Ramos (cell line): Measurements from ENCODE around the gene BRAF.
"Not testable (repeated sequence)": the region's sequence is repeated elsewhere in the genome, so short reads cannot be mapped to it uniquely, and the experiment has no call there.

Experiments
- in situ Hi-C: fragments of 300-500 bp; cut with MboI; formaldehyde crosslinking; loops from one replicate; pipeline ENCODE4 v1.14.3; 2022; ENCODE audit warnings: low sequenced_read_pairs; ENCODE audit not compliant: unreplicated experiment

BRAF gene

DNA sequence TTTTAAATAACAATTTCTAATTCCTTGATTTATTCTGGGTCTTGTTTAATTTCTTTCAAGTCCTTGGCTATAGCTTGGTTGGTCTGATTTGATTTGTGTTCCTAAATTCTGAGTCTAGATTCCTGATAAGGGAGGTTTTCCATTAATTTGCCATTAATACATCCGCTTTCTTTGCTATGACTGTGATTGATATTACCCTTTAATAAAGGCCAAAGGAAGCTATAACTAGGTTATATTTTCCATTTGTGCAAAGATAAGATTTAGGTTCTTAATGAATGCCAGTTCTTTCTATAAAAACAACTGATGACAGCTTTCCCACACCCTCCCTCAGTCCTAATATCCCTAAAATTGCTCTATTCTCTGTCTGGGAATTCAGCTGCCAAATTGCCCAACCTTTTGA lies 200.0 kb downstream of the BRAF start:
- in situ Hi-C loops = no loop called here

DNA sequence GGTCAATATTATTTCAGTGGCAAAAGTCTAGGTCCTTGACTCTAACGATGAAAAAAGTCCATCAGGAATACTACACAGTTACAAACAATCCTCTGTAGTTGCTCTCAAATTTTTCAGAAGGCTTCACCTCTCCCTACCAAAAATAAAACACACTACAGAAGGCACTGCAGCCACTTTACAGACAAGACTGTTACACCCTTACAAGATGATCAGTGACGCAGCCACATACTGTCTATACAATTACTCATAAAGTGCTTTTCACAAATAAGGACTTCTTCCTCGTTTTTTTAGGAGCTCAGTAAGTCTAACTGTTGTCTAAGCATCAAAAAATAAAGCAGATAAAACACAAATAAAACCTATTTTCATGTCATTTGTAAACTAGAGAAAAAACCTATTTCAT lies 201.2 kb downstream of the BRAF start:
- in situ Hi-C loops = no loop called here

DNA sequence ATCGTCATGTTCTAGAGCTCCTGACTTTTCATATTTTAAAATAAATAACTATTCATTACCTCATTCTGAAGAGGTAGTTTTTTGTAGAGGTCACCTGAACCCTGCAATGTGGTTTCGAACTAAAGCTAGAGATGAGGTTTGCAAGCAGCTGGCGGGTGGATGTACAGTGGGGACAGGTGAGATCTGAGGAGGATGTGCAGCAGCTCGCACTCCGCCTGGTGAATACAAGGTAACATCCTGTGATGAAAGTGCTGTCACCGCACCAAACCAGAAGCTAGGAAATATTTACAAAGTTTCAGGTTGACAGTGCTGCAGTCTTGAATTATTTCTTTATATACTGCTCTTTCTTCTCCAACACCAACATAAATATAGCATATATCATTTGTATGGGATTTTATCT lies 201.7 kb downstream of the BRAF start:
- in situ Hi-C loops = no loop called here

DNA sequence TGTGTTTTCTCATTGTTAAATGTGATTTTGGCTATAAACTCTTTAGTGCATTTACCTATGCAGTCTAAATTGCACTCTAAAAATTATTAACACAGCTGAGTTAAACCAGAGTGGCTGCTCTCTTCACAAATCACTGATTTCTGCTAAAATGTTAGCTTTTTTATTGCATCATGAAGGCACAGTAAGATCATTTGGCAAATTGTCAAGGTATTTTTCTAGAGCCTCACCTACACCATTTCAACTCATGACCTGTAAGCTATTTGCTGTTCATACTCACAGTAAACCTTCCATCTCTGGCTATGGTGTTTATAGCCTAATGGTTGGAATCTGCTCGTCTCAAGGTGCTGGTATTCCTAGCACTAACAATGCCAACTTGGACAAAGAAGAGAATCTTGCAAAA lies 202.5 kb downstream of the BRAF start:
- in situ Hi-C loops = no loop called here

DNA sequence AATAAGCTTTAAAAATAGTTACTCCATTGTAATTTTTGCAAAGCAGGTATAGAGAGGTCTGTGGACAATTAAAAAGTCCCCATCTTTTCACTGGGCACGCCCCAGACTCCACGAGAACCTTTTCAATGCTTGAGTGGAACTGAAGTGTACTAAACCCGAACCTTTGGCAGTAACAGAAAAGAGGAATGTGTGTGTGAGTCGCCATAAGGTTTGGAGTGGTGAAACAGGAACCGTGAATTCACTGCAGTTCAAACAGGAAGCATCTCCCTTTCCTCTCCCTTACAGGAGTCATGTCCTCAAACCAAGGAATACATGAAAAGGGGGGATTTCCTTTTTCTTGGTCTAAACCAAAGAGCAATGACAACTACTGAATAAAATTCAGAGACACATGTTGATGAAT lies 205.0 kb downstream of the BRAF start:
- in situ Hi-C loops = no loop called here

DNA sequence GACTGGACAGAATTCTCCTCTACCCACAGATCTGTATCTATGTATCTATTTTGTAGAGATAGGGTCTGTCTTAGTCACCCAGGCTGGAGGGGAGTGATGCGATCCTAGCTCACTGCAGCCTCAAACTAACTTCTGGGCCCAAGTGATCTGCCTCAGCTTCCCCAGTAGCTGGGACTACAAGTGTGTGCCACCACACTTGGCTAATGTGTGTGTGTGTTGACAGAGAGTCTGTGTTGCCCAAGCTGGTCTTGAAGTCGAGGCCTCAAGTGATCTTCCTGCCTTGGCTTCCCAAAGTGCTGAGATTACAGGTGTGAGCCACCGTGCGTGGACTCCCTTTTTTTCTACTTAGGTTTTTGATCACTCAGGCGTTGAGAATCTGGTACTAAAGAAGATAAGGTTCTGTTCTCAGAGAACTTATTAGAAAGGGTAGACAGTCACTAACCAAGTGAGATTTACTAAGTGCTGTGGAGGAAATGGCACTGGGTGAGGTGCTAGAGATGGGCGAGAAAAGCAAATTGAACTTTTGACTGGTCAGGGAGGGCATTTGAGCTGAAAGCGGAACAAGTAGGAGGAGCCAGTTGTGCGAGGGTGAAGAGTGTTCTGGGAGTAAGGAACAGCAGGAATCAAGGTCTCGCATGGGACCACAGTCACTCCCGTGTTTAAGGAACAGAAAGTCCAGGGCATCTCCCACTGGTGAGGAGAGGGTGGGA lies 210.2 kb downstream of the BRAF start:
- in situ Hi-C loops = no loop called here

DNA sequence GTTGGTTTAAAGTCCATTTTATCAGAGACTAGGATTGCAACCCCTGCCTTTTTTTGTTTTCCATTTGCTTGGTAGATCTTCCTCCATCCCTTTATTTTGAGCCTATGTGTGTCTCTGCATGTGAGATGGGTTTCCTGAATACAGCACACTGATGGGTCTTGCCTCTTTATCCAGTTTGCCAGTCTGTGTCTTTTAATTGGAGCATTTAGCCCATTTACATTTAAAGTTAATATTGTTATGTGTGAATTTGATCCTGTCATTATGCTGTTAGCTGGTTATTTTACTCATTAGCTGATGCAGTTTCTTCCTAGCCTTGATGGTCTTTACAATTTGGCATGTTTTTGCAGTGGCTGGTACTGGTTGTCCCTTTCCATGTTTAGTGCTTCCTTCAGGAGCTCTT lies 212.3 kb downstream of the BRAF start:
- in situ Hi-C loops = not testable (repeated sequence)

DNA sequence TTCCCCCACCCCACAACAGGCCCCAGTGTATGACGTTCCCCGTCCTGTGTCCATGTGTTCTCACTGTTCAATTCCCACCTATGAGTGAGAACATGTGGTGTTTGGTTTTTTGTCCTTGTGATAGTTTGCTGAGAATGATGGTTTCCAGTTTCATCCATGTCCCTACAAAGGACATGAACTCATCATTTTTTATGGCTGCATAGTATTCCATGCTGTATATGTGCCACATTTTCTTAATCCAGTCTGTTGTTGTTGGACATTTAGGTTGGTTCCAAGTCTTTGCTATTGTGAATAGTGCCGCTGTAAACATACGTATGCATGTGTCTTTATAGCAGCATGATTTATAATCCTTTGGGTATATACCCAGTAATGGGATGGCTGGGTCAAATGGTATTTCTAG lies 216.0 kb downstream of the BRAF start:
- in situ Hi-C loops = not testable (repeated sequence)

DNA sequence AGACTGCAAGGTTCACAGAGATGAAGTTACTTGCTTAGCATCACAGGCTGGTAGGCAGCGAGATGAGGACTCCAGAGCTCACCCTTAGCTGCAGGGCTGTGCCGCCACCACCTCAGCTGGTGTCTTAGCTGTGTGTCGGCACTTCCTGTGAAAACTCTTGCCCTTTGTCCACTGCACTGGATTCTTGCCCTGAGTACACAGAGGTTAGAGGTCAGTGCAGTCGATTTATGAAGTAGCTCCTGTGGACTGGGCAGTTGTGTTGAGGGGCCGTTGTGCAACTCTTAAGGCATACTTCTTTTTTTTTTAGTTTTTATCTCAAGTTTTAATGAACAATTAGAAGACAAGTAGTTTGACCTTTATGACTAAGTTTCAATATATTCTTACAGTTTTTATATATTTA lies 217.6 kb downstream of the BRAF start:
- in situ Hi-C loops = no loop called here

DNA sequence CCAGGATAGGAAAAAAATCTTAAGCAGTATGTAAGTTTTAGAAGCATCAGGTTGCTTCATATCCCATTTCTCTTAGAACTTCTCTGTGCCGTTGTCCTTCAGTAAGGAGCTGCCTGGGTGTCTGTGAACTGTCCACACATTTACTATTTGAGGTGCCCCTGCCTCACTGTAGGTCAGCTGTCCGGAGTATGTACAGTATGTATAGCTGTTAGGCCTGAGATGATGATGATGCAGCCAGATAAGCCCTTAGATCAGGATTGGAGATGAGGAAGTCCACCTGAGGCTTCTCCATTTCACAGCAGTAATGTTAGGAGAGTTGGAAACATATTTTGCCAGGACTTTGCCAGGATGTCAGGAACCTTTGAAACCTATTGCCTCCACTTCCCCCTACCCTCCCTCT lies 220.5 kb downstream of the BRAF start:
- in situ Hi-C loops = no loop called here

DNA sequence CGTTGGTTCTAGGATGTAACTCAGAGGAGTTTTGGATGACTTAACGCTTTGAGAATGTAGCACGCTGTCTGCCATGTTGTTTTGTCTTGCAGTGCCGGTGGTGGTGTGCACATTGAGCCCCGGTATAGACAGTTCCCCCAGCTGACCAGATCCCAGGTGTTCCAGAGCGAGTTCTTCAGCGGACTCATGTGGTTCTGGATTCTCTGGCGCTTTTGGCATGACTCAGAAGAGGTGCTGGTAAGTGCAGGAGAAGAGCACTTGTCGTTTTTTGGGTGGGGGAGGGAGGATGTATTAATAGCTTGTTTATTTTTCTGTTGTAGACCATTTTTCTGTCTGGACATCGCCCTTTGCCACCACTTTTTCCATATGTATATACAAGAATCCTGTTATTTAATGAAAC lies 222.0 kb downstream of the BRAF start:
- in situ Hi-C loops = no loop called here

DNA sequence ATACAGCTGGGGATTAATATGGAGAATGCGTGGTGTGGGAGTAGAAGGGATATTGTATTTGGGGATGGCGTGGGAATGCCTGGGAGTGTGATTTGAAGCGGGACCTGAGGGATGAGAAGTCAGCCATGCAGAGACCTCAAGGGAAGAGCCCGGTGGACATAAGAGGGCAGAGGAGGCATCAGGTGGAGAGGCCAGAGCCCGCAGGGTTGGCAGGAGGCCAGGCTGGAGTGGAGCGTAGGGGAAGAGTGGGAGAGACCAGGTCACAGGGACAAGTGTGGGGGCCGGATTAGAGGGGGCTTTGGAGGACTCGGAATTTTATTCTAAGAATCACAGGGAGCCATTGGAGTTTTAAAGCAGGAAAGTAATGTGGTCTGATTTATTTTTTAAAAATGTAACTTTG lies 226.3 kb downstream of the BRAF start:
- in situ Hi-C loops = no loop called here

DNA sequence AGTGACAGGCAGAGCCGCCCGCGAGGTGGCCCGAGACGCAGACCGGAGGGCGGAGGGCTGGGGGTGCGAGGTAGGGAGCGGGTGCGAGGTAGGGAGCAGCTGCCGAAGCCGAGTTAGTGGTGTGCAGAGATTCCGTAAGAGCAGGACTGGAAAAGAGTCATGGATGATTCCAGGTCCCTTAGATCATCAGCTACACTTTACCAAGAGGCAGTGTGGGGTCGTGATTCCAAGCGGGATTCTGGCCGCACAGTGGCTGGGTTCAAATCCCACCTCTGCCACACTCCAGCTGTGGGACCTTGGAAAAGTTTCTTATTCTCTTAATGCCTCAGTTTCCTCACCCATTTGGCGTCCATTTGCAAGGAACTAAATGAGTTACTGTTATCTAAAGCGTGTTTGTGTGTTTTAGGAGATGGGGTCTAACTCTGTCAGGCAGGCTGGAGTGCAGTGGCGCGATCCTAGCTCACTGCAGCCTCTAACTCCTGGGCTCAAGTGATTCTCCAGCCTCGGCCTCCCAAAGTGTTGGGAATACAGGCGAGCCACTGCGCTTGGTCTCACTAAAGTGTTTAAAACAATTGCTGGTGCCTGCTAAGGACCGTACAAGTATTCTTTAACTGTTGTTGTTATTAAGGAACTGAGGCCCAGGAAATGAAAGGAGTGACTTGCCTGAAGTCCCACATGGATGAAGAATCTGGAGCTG lies 227.1 kb downstream of the BRAF start:
- in situ Hi-C loops = no loop called here

DNA sequence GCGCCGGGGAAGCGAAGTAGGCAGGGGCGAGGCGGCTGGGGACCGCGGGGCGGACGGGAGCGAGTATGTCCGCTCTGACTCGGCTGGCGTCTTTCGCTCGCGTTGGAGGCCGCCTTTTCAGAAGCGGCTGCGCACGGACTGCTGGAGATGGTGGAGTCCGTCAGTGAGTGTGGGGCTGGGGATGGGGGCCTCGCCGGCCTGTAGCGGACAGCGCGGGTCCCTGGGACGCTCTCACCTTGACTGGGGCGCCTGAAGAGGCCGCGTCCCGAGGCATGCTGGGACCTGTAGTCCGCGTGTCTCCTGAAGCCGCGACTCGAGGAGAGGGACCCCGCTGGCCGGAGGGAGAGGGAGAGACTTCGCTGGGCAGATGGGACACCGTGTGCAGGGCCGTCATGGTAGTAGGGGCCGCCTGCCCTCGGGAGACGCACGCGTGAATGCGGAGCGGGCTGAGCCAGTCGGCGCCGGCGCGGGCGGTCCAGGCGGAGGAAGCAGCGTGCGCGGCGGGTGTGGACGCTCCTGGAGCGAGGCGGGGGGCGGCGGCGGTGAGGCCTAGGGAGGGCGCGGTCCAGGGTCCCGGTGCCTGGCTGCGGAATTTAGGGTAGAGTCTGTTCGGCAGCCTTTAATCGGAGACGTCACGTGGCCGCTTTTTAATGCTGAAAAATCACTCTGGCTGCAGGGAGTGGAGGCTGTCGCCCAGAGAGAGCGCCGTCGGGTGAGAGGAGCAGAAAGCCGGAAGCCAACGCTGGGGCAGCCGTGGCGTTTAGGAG lies 227.9 kb downstream of the BRAF start, which contains the start of gene NDUFB2:
NDUFB2 (plus strand) TSS at position 29 of the 767 bp plus-strand sequence; CDS start at position 66, 37 bp downstream.
- in situ Hi-C loops = no loop called here

DNA sequence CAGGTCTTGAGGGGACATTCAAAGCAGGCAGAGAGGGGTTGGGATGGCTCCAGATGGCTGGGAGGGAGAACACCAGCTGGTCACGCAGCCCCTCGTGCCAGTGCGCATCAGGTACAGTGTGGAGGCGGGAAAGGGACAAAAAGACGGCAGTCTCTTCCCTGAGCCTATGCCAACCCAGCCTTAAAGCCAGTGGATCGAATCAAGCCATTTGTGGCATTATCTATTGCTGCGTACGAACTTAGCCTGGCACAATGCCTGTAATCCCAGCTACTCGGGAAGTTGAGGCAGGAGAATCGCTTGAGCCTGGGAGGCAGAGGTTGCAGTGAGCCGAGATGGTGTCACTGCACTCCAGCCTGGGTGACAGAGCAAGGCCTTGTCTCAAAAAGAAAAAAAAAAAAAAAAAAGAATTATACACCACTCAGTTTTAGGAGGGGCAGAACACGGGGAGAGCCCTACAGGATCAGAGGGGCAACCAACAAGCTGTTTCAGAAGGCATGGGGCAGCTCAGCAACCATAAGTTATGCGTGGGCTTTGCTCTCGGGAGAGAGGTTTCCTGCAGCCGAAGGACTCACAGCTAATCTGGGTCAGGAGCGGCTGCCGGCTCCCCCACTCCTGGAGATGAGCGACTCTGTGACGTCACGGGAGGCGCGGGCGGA lies 228.6 kb downstream of the BRAF start:
- in situ Hi-C loops = no loop called here

DNA sequence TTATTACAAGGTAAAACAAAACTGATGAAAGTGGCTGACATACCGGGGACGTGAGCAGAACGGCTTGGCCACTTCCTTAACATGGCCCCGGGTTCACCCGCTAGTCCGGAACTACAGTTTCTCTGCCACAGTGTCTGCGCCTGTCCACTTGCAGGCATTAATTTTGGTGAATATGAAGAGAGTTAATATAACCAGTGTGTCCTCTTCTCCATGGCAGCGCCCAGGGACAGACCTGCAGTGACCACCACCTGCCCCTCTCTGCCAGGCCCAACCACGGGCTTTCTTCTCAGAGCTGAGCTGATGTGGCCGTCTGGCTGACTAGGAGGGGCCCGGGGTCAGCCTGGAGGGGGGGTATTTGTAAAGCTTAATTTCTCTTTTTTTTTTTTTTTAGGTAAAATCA lies 229.3 kb downstream of the BRAF start:
- in situ Hi-C loops = no loop called here

DNA sequence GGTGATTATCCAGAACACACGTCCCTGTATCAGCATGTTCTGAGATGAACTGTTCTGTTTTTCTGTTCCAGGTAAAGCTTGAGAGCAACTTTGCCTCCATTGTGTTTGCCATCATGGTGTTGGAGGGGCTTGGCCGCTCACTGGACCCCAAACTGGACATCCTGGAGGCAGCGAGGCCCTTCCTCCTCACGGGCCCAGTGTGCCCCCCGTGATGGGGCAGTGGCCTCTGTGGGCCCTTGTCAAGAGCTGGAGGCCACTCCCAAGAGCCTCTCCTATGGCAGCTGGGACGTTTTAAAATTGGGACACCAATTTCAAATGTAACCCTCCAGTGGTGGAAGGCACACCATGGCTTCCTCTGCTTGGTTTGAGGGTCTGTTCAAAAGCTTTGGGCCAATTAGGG lies 230.1 kb downstream of the BRAF start:
- in situ Hi-C loops = no loop called here

DNA sequence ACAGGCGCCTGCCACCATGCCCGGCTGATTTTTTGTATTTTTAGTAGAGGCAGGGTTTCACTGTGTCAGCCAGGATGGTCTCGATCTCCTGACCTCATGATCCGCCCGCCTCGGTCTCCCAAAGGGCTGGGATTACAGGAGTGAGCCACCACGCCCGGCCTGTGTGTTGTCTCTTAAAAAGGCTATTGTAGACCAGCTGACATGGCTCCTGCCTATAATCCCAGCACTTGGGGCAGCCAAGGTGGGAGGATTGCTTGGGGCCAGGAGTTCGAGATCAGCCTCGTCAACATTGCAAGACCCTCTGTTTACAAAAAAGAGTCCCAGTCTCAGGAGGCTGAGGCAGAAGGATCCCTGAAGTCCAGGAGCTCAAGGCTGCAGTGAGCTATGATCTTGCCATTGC lies 230.9 kb downstream of the BRAF start:
- in situ Hi-C loops = not testable (repeated sequence)

DNA sequence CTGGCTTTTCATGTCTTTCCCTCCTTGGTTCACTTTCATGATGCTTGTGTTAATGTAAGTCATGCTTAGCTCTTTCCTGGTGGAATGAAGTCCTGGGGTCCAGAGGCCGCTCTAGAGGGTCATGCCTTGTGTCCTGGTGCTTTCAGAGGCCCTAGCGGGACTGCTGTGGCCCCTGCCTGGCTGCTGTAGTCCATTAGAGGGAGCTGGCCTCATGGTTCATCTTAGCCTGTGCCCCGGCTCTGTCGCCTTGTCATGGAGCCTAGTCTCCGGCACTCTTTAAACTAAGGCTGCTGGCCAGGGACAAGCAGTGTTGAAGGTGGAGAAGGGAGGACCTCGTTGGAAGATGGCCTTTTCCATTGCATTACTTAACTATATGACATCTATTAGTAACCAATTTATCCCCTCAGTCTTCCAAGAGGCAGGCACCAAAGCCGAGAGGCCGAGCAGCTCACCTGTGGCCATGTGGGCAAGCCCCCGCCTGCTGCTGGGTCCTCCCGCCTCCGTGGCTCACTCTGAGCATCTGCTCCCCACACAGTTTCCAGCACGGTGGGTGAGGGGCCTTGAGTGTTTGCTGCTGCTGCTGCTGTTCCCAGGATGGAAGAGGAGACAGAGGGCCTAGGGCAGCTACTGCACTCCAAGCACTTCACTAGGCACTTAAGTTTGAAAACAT lies 233.2 kb downstream of the BRAF start:
- in situ Hi-C loops = no loop called here
